Retinal pigment epithelial cell (primary cell): ENCODE data around the gene MRPL33.
"Not testable (repeated sequence)": the region's sequence is repeated elsewhere in the genome, so short reads cannot be mapped to it uniquely, and the experiment has no call there.

Experiments
- DNase-seq: peaks from one replicate; pipeline ENCODE4 v3.0.0-alpha.2; 2010; ENCODE audit warnings: low read depth
- H3K4me3 ChIP-seq: 2 replicates; pipeline ENCODE4 v1.5.1; 2011; ENCODE audit warnings: mild to moderate bottlenecking, low read length, control low read depth, moderate library complexity
- CTCF ChIP-seq: conservative IDR thresholded peaks from 2 replicates; pipeline ENCODE4 v1.5.1; 2011; ENCODE audit warnings: low read depth, low read length, control low read depth, inconsistent platforms

The MRPL33 gene

GRCh38 chr2:27754831-27755230 lies 16.7 kb upstream of the MRPL33 start:
- no peak overlapping the region for H3K4me3 ChIP-seq
- no peak for DNase-seq
- no peak for TF ChIP-seq CTCF

- H3K4me3 ChIP-seq: no peak overlapping the region
- DNase-seq: no peak
- TF ChIP-seq CTCF: no peak
These were observed 15.4 kb upstream of the MRPL33 start for GRCh38 chr2:27756091-27756490.

GRCh38 chr2:27756544-27757498 lies 14.7 kb upstream of the MRPL33 start:
- no peak for DNase-seq
- H3K4me3 ChIP-seq: no peak overlapping the region
- no peak for TF ChIP-seq CTCF

- H3K4me3 ChIP-seq: no peak overlapping the region
- no peak for TF ChIP-seq CTCF
- DNase-seq: no peak
These were observed 8.3 kb upstream of the MRPL33 start for GRCh38 chr2:27762951-27763906.

GRCh38 chr2:27763907-27764267 lies 7.6 kb upstream of the MRPL33 start:
- H3K4me3 ChIP-seq: no peak overlapping the region
- no peak for DNase-seq
- no peak for TF ChIP-seq CTCF

GRCh38 chr2:27764526-27764925 lies 7.0 kb upstream of the MRPL33 start:
- H3K4me3 ChIP-seq, DNase-seq: not testable (repeated sequence)

- no peak for DNase-seq
- no peak for TF ChIP-seq CTCF
These were observed 5.8 kb upstream of the MRPL33 start for GRCh38 chr2:27765621-27766286.

More at GRCh38 chr2:27765621-27766286, 5.8 kb upstream of the MRPL33 start:
- H3K4me3 ChIP-seq: peak overlapping the region; percentile 35
